Loucy (cell line): ENCODE results near the gene ME3.
A peak's percentile ranks its signal among the peaks of the same experiment; 100 is the strongest.

ENCODE experiments used
- H2AFZ ChIP-seq: fragments of 200-600 bp; sonication (generic); 2 replicates; pipeline ENCODE4 v1.6.0; 2016; ENCODE audit warnings: antibody characterized with exemption, mild to moderate bottlenecking, low read length, moderate library complexity
- H3F3A ChIP-seq: fragments of 200-600 bp; 2 replicates; pipeline ENCODE4 v1.6.0; 2016; ENCODE audit warnings: antibody characterized with exemption, low read depth, mild to moderate bottlenecking
- H3K27me3 ChIP-seq: fragments of 200-600 bp; sonication (generic); 2 replicates; pipeline ENCODE4 v1.6.1; 2014; ENCODE audit warnings: low read length, mild to moderate bottlenecking; ENCODE audit not compliant: insufficient read depth, poor library complexity, severe bottlenecking
- H3K36me3 ChIP-seq: fragments of 200-600 bp; sonication (generic); 2 replicates; pipeline ENCODE4 v1.6.1; 2016; ENCODE audit warnings: low read length; ENCODE audit not compliant: insufficient read depth
- H3K4me1 ChIP-seq: fragments of 200-600 bp; sonication (generic); 2 replicates; pipeline ENCODE4 v1.5.1; 2014; ENCODE audit warnings: low read length, mild to moderate bottlenecking; ENCODE audit not compliant: insufficient read depth, poor library complexity, severe bottlenecking
- H3K4me2 ChIP-seq: fragments of 200-600 bp; sonication (generic); 2 replicates; pipeline ENCODE4 v1.6.0; 2014; ENCODE audit warnings: antibody characterized with exemption, low read length, low read depth, mild to moderate bottlenecking; ENCODE audit not compliant: poor library complexity, severe bottlenecking
- H3K4me3 ChIP-seq: fragments of 200-600 bp; sonication (generic); 2 replicates; pipeline ENCODE4 v1.5.1; 2014; ENCODE audit warnings: low read length, mild to moderate bottlenecking, mixed read lengths; ENCODE audit not compliant: poor library complexity, severe bottlenecking
- H3K79me2 ChIP-seq: fragments of 200-600 bp; sonication (generic); 2 replicates; pipeline ENCODE4 v1.6.1; 2014; ENCODE audit warnings: low read length; ENCODE audit not compliant: insufficient read depth
- H3K9ac ChIP-seq: fragments of 200-600 bp; sonication (generic); 2 replicates; pipeline ENCODE4 v1.6.0; 2014; ENCODE audit warnings: mild to moderate bottlenecking, low read depth, low read length, moderate library complexity; ENCODE audit not compliant: poor library complexity, severe bottlenecking
- H3K9me2 ChIP-seq: fragments of 200-600 bp; sonication (generic); replicated peaks from 2 replicates; pipeline ENCODE4 v1.6.1; 2016; ENCODE audit warnings: low read depth, low read length, mixed read lengths
- H3K9me3 ChIP-seq: fragments of 200-600 bp; sonication (generic); 2 replicates; pipeline ENCODE4 v1.6.1; 2014; ENCODE audit warnings: mild to moderate bottlenecking, antibody characterized with exemption, low read length, low read depth; ENCODE audit not compliant: insufficient read depth
- H4K20me1 ChIP-seq: fragments of 200-600 bp; sonication (generic); 2 replicates; pipeline ENCODE4 v1.6.0; 2014; ENCODE audit warnings: antibody characterized with exemption, low read length, mild to moderate bottlenecking; ENCODE audit not compliant: insufficient read depth, poor library complexity, severe bottlenecking
- EZH2phosphoT487 ChIP-seq: fragments of 200-600 bp; IDR thresholded peaks from 2 replicates; pipeline ENCODE4 v1.6.1; 2018; ENCODE audit warnings: antibody characterized with exemption, mild to moderate bottlenecking, moderate library complexity, borderline replicate concordance
- TF ChIP-seq, protein P1 (sequence below): fragments of 200-600 bp; sonication (generic); conservative IDR thresholded peaks from 2 replicates; pipeline ENCODE4 v1.5.1; 2014; ENCODE audit warnings: mild to moderate bottlenecking, antibody characterized with exemption, low read length

ME3 gene

DNA sequence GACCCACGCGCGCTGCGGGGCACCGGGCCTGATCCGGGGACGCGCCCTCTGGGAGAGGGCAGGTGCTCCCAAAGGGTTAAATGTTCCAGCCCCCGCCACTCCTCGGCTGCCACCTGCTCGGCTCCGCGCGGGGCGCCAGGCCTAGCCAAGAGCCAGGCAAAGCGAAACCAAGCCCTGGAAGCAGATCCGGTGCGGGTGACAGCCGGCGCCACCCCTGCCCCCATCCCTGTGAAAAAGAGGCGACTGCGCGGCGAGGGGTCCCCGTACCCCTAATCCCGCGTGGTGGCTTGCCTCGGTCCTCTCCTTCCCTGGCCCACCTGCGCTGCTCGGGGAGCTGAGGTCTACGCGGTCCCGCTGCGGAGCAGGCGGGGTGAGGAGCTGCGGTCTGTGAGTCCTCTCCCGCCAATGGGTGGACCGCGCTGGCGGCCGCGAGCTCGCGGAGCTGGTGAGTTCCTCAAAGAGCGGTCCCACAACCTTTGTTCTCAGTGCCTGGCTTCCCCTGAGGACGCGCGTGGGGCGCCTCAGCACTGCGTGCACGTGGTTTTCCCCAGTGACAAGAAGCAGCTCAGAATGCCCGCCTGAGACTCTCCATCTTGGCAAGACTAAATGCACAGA is at the start of gene ME3:
Gene ME3, minus strand, starts transcription at position 610 of the 615 bp plus-strand sequence.
- H3K9me3 ChIP-seq = no peaks in the 10 kb centered on the region
- peak within 1 kb of the TSS; percentile 74 for H3K4me2 ChIP-seq
- H3K79me2 ChIP-seq = peaks cover 36% of the 10 kb centered on the region
- peak within 1 kb of the TSS; percentile 62 for H2AFZ ChIP-seq
- peaks cover 43% of the 10 kb centered on the region for H3K4me1 ChIP-seq
- H3F3A ChIP-seq = no peaks in the 10 kb centered on the region
- H3K9ac ChIP-seq = peak within 1 kb of the TSS; percentile 78
- no peaks in the 10 kb centered on the region for H3K9me2 ChIP-seq
- H3K4me3 ChIP-seq = peak within 1 kb of the TSS; percentile 76
- H3K27me3 ChIP-seq = no peaks in the 10 kb centered on the region
- TF ChIP-seq, protein P1, sequence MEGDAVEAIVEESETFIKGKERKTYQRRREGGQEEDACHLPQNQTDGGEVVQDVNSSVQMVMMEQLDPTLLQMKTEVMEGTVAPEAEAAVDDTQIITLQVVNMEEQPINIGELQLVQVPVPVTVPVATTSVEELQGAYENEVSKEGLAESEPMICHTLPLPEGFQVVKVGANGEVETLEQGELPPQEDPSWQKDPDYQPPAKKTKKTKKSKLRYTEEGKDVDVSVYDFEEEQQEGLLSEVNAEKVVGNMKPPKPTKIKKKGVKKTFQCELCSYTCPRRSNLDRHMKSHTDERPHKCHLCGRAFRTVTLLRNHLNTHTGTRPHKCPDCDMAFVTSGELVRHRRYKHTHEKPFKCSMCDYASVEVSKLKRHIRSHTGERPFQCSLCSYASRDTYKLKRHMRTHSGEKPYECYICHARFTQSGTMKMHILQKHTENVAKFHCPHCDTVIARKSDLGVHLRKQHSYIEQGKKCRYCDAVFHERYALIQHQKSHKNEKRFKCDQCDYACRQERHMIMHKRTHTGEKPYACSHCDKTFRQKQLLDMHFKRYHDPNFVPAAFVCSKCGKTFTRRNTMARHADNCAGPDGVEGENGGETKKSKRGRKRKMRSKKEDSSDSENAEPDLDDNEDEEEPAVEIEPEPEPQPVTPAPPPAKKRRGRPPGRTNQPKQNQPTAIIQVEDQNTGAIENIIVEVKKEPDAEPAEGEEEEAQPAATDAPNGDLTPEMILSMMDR = no peak
- TF ChIP-seq EZH2phosphoT487 = no peak
- no peaks in the 10 kb centered on the region for H4K20me1 ChIP-seq
- no peaks in the 10 kb centered on the region for H3K36me3 ChIP-seq

- no peaks in the 10 kb centered on the region for H3K36me3 ChIP-seq
- no peak for TF ChIP-seq EZH2phosphoT487
- TF ChIP-seq, protein P1 = no peak
- no peak overlapping the region for H3K4me3 ChIP-seq
- no peaks in the 10 kb centered on the region for H4K20me1 ChIP-seq
- H3K9me2 ChIP-seq = no peaks in the 10 kb centered on the region
- no peaks in the 10 kb centered on the region for H3K27me3 ChIP-seq
- H3F3A ChIP-seq = no peaks in the 10 kb centered on the region
- H3K79me2 ChIP-seq = no peaks in the 10 kb centered on the region
- no peak overlapping the region for H3K9ac ChIP-seq
- H2AFZ ChIP-seq = no peak overlapping the region
- H3K9me3 ChIP-seq = no peaks in the 10 kb centered on the region
- no peak overlapping the region for H3K4me2 ChIP-seq
- no peaks in the 10 kb centered on the region for H3K4me1 ChIP-seq
Observed at GRCh38 chr11:86722006-86722405, 49.6 kb upstream of the ME3 start.

GRCh38 chr11:86720546-86720945 is 48.1 kb upstream of the ME3 start:
- no peaks in the 10 kb centered on the region for H3K36me3 ChIP-seq
- H2AFZ ChIP-seq = no peak overlapping the region
- H4K20me1 ChIP-seq = no peaks in the 10 kb centered on the region
- H3F3A ChIP-seq = no peaks in the 10 kb centered on the region
- H3K4me2 ChIP-seq = no peak overlapping the region
- H3K9me2 ChIP-seq = no peaks in the 10 kb centered on the region
- no peak for TF ChIP-seq EZH2phosphoT487
- TF ChIP-seq, protein P1 = no peak
- no peaks in the 10 kb centered on the region for H3K4me1 ChIP-seq
- H3K4me3 ChIP-seq = no peak overlapping the region
- no peaks in the 10 kb centered on the region for H3K9me3 ChIP-seq
- H3K79me2 ChIP-seq = no peaks in the 10 kb centered on the region
- H3K27me3 ChIP-seq = no peaks in the 10 kb centered on the region
- H3K9ac ChIP-seq = no peak overlapping the region
